Ovary (tissue), 9 donors: ENCODE data around the gene LINC00305. TPM values are rescaled to one million over a fixed set of nuclear protein-coding genes. Genes with fewer than 3 reads are reported as not detected.

ENCODE experiments used
- DNase-seq, 5 donors: peaks; one replicate each; pipeline ENCODE4 v3.0.0-alpha.2; 2019 to 2020
- H3K27ac ChIP-seq, 2 donors: fragments of 200-600 bp; one replicate each; pipeline versions ENCODE4 v1.5.1 to v1.8.0; 2019 to 2022
- H3K27me3 ChIP-seq: fragments of 200-600 bp; one replicate; pipeline ENCODE4 v1.8.0; 2022
- H3K36me3 ChIP-seq: fragments of 200-600 bp; sonication (generic); one replicate; pipeline ENCODE4 v1.5.1; 2019
- H3K4me1 ChIP-seq: one replicate; pipeline ENCODE4 v1.8.1; 2013; ENCODE audit warnings: mild to moderate bottlenecking, moderate library complexity; ENCODE audit not compliant: insufficient read depth
- H3K4me3 ChIP-seq: fragments of 200-600 bp; sonication (generic); one replicate; pipeline ENCODE4 v1.5.1; 2017
- H3K9me3 ChIP-seq, 2 donors: fragments of 200-600 bp in 1 of 2; sonication (generic) in 1 of 2; one replicate each; pipeline versions ENCODE4 v1.5.1 to v1.8.1; 2013 to 2019; ENCODE audit warnings: mild to moderate bottlenecking in 1 of 2, moderate library complexity in 1 of 2
- CTCF ChIP-seq, 3 donors: fragments of 450-650 bp in 2 of 3; fragments of 200-600 bp in 1 of 3; IDR thresholded peaks; one replicate each; pipeline versions ENCODE4 v1.5.1 to v1.8.0; 2016 to 2022; ENCODE audit warnings: antibody characterized with exemption in 3 of 3, mild to moderate bottlenecking in 1 of 3
- EP300 ChIP-seq: sonication (generic); formaldehyde crosslinking; IDR thresholded peaks from one replicate; pipeline ENCODE4 v1.6.1; 2017; ENCODE audit warnings: antibody characterized with exemption
- POLR2A ChIP-seq: fragments of 450-650 bp; IDR thresholded peaks from one replicate; pipeline ENCODE4 v1.6.1; 2017; ENCODE audit warnings: antibody characterized with exemption, mild to moderate bottlenecking, moderate library complexity
- WGBS, 3 donors: extraction: QIAGEN DNeasy Blood & Tissue Kit in 1 of 3; methylation state at CpG; one replicate each; pipeline versions ENCODE4 v1.1.5 to v1.1.7; 2013 to 2017; 5-methylcytosine and 5-hydroxymethylcytosine counted together
- intact Hi-C, 4 donors: fragments of 100-400 bp; cut with DNase I; formaldehyde crosslinking; loops; one replicate each; pipeline versions ENCODE4 v1.11.0 to v1.15.1; 2022 to 2023
- polyA plus RNA-seq, 2 donors: library from polyadenylated mRNA; stranded (reverse); fragments of 200-250 nt in 1 of 2; fragments of 350-450 nt in 1 of 2; fragmentation: Illumina TruSeq in 1 of 2; extraction: RNeasy Lipid Tissue Mini Kit (QIAGEN cat#74804) in 1 of 2; gene quantifications; one replicate each; pipeline ENCODE4 v1.2.3, GENCODE V29; 2013 to 2014
- total RNA-seq, 7 donors: library from RNA; depleted of rRNA in 2 of 7; stranded (reverse); fragments of >200 nt in 2 of 7; fragmentation: NEBNext Ultra II Directional in 3 of 7; extraction: Animal tissue kit (Norgen Biotek cat#: 25700) in 3 of 7; gene quantifications; one replicate each; pipeline versions ENCODE4 v1.1.0 to v1.2.4, GENCODE V29; 2016 to 2023
- donor health status: DM: no; HTN: no; CAD: no; lungs with moderate emphysema.
- donor health status: DM: no; HTN: no; CAD: no.
- donor health status: Bipolar disorder and iron deficiency.
- donor health status: DM: yes; HTN: yes; CAD: no.
- donor health status: DM: no; HTN: no; CAD: no.
- donor health status: DM: yes; HTN: yes; CAD: no.

Gene LINC00305
- total and polyA plus RNA-seq, 9 donors = 0.12 TPM; not detected in 8

GRCh38 chr18:64180617-64181016 is 31.7 kb upstream of the LINC00305 start:
- 36 to 68% (median 50%) methylated on average over 1 of the region's 1 CpG for WGBS, 3 donors
- H3K4me1 ChIP-seq = no peaks in the 10 kb centered on the region
- no peaks in the 10 kb centered on the region for H3K36me3 ChIP-seq
- intact Hi-C loops = no loop called here
- no peaks in the 10 kb centered on the region for H3K9me3 ChIP-seq
- TF ChIP-seq EP300 = no peak
- no peaks in the 10 kb centered on the region for H3K27me3 ChIP-seq
- no peak overlapping the region for H3K4me3 ChIP-seq
- no peak for DNase-seq
- no peak overlapping the region for H3K27ac ChIP-seq

- 34 to 64% (median 38%) methylated on average over 1 of the region's 1 CpG for WGBS, 3 donors
- TF ChIP-seq CTCF (IDR thresholded peaks at IDR 0.05) = no peak
- no peak for TF ChIP-seq EP300
- no peak for TF ChIP-seq POLR2A
- H3K27ac ChIP-seq = no peak overlapping the region
- no peak for DNase-seq
- no peaks in the 10 kb centered on the region for H3K4me1 ChIP-seq
- no peaks in the 10 kb centered on the region for H3K27me3 ChIP-seq
- intact Hi-C loops = no loop called here
- no peaks in the 10 kb centered on the region for H3K36me3 ChIP-seq
- H3K4me3 ChIP-seq = no peak overlapping the region
- no peaks in the 10 kb centered on the region for H3K9me3 ChIP-seq
Observed at GRCh38 chr18:64180171-64180570, 31.3 kb upstream of the LINC00305 start.

GRCh38 chr18:64179556-64180080 is 30.7 kb upstream of the LINC00305 start:
- WGBS, 3 donors = 86 to 93% (median 92%) methylated on average over 5 of the region's 5 CpGs
- DNase-seq = no peak
- Histone ChIP-seq H3K27ac (no peak overlapping the region), H3K9me3 (no peaks in the 10 kb centered on the region), H3K36me3 (no peaks in the 10 kb centered on the region), H3K4me1 (no peaks in the 10 kb centered on the region), H3K27me3 (no peaks in the 10 kb centered on the region), H3K4me3 (no peak overlapping the region)
- TF ChIP-seq POLR2A (no peak), EP300 (no peak), CTCF (IDR thresholded peaks at IDR 0.05) (no peak)
- intact Hi-C loops = no loop called here

- intact Hi-C loops = no loop called here
- Histone ChIP-seq H3K36me3 (no peaks in the 10 kb centered on the region), H3K27me3 (no peaks in the 10 kb centered on the region), H3K27ac (no peak overlapping the region), H3K4me3 (no peak overlapping the region), H3K4me1 (no peaks in the 10 kb centered on the region), H3K9me3 (no peaks in the 10 kb centered on the region)
- no peak for TF ChIP-seq EP300
- no peak for TF ChIP-seq CTCF (IDR thresholded peaks at IDR 0.05)
- no peak for TF ChIP-seq POLR2A
- DNase-seq = no peak
- WGBS, 3 donors = 85 to 94% (median 93%) methylated on average over 5 of the region's 5 CpGs
Observed at GRCh38 chr18:64178860-64179259, 30.0 kb upstream of the LINC00305 start.

GRCh38 chr18:64175432-64175831 is 26.5 kb upstream of the LINC00305 start:
- Histone ChIP-seq H3K36me3 (no peaks in the 10 kb centered on the region), H3K9me3 (no peaks in the 10 kb centered on the region), H3K27ac (no peak overlapping the region), H3K4me3 (no peak overlapping the region), H3K27me3 (no peaks in the 10 kb centered on the region), H3K4me1 (no peaks in the 10 kb centered on the region)
- no peak for DNase-seq
- 65 to 70% (median 67%) methylated on average over 7 of the region's 7 CpGs for WGBS, 3 donors
- TF ChIP-seq EP300 (no peak), CTCF (IDR thresholded peaks at IDR 0.05) (no peak), POLR2A (no peak)
- intact Hi-C loops = no loop called here
